IPS DF 19.7 (cell line): ENCODE results near the gene ALKBH6.
"Not testable (repeated sequence)": the region's sequence is repeated elsewhere in the genome, so short reads cannot be mapped to it uniquely, and the experiment has no call there.

Experiments
- DNase-seq: peaks from one replicate; pipeline ENCODE4 v3.0.0-alpha.2; 2013; ENCODE audit warnings: low read depth, low spot score

ALKBH6 gene

DNA sequence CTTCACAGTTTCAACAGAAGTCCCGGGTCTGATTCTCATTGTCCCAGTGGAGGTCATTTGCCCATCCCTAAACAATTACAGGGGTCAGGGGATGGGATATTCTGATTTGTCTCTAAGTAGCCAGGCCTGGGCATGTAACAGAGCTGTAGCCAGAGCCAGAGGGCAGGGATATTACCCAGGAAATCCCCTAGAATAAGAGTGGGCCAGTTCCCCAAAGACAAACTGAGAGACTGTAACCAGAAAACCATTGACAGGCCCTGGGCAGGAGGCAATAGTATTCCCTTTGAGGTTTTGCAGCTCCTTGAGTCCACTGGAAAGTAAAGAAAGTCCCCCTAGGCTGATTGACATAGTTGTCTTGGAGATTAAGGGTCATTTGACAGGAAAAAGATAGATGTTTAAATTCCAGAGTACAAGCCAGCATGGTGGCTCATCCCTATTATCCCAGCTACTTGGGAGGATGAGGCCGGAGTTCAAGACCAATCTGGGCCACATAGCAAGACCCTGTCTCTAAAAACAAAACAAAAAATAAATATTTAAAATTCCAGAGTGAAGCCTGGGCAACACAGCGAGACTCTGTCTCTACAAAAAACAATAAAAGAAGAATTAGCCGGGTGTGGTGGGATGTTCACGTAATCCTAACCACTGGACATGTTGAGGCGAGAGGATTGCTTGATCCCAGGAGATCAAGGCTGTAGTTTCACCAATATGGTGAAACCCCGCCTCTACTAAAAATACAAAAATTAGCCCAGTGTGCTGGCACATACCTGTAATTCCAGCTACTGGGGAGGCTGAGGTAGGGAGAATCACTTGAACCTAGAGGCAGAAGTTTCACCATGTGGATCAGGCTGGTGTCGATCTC is 20.9 kb downstream of the ALKBH6 start:
- no peak for DNase-seq

DNA sequence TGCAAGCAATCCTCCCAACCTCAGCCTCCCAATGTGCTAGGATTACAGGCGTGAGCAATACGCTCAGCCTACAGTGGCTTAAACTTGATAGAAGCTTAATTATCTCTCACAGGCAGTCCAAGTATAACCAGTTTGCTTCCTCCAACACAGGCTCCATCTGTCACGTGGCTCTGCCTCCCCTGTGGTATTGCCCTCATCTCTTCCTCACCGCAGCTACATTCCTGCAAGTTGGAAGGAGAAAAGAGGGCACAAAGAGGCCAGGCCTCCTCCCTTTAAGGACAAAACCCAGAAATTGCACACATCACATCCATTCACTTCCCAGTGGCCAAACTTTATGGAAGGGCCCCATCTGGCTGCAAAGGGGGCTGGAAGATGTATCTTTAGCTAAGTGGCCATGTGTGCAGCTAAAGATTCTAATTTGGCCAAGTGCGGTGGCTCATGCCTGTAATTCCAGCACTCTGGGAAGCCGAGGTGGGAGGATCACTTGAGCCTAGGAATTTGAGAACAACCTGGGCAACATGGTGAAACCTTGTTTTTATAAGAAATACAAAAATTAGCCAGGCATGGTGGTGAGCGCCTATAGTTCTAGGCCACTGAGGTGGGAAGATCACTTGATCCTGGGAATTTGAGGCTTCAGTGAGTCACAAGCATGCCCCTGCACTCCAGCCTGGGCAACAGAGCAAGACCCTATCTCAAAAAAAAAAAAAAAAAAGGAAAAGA is 22.1 kb downstream of the ALKBH6 start:
- no peak for DNase-seq

DNA sequence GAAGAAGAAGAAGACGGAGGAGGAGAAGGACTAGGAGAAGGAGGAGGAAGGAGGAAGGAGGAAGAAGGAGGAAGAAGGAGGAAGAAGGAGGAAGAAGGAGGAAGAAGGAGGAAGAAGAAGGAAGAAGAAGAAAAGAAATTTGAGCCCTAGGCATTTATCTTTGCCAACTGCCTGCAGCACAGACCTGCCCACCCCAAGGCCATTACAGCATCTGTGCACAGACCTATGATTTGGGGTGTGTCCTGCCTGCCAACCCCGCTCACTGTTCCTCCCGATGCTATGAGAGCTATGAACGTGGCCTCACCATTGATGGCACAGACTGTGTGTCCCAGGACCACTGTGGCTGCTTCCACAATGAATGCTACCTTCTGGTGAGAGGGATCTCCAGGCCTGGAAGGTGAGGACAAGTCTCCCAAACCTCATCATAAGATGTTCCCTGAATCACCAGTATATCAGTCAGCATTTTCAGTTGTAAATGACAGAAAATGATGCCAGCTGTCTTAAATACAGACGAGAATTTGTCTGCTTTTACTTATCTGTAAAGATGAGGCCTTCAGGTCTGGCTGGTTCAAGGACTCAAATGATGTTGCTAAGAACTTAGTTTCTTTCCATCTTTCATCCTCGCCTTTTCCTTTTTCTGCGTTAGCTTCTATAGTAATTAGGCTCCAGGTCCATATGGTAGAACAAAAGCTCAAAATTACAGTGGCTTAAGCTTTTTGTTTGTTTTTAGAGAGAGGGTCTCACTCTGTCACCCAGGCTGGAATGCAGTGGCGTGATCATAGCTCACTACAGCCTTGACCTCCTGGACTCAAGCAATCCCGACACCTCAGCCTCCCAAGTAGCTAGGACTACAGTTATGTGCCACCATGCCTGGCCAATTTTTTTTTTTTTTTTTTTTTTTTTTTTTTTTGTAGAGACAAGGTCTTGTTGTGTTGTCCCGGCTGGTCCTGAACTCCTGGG is 23.0 kb downstream of the ALKBH6 start:
- no peak for DNase-seq

DNA sequence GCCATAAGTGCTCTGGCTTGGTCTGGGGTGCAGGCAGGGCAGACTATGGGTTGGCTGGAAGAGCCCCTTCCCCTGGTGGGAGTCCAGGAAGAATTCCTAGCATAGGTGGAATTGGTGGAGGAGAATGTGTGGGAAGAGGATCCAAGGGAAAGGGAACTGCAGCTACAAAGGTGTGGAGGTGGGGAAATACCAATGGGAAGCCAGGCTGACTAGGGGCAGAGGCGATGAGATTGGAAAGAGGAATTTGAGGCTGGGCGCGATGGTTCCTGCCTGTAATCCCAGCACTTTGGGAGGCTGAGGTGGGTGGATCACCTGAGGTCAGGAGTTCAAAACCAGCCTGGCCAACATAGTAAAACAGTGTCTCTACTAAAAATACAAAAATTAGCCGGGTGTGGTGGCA is 23.9 kb downstream of the ALKBH6 start:
- no peak for DNase-seq

DNA sequence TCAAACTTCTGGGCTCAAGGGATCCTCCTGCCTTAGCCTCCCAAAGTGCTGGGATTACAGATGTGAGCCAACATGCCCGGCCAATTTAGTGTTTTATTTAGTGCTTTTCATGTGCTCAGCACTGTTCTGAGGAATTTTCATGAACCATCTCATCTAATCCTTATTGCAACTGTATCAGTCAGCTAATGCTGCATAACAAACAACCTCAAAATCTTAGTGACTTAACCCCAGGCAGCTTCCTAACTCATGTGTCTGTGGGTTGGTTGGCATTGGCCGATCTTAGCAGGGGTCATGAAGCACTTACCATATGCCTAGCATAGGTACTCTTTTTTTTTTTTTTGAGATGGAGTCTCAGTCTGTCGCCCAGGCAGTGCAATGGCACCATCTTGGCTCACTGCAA is 25.2 kb downstream of the ALKBH6 start:
- DNase-seq: no peak

DNA sequence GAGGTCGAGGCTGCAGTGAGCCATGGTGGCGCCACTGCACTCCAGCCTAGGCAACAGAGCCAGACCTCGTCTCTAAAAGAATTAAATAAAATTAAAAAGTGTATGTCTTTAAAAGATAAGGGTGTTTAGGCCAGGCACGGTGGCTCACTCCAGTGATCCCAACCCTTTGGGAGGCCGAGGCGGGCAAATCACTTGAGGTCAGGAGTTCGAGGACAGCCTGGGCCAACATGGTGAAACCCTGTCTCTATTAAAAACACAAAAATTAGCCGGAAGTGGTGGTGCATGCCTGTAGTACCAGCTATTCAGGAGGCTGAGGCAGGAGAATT is 26.5 kb downstream of the ALKBH6 start:
- DNase-seq: no peak

DNA sequence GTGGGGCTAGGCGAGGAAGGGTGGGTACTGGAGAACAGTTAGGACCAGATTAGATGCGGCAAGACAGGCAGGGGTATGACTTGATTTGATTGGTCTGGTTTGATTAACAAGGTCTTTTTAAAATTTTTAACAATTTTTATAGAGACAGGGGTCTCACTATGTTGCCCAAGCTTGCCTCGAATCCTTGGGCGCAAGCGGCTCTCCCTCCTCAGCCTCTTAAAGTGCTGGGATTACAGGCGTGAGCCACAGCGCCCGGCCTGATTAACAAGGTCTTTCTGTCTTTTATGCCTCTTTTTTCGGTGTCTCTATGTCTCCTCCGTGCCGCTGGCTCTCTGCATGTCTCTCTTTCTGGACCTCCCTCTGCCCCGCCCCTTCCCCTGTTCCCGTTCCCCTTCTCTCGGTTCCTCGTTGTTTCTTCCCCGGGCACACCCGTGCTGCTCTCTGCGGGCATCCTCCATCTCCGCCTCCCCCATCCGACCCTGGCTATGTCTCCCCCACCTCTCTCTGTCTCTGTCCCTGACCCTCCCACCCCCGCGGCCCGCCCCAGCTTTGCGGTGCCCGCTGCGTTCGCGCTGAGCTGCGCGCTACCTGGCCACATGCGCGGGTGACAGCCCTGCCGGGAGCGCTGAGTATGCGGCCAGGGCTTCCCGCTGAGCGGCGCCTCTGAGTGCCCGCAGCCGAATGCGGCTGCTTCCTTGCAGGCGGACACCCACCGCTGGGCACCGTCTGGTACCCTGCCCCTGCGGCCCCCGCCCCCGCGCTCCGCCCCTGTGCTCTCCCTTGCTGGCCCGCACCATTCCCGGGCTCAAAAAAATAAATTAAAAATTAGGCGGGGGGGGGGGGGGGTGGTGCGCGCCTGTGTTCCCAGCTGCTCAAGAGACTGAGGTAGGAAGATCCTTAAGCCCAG is 27.1 kb downstream of the ALKBH6 start:
- no peak for DNase-seq

DNA sequence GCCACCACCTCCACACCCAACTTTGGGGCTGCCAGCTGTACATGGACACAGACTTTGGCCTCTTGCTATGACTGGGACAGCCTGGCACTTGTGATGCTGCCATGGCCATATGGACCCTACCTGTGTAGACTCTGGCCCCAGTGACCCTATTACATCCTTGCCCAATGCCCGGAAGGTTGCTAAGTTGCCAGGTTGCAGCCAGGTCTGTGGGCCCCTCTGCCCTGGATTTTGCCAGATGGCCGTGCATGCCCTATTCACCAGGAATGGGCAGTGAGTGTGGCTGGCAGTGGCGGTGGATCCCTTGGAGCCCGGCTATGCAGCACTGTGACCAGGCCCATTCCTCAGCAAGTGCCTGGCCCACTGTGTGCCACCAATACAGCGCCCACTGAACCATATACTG is 27.9 kb downstream of the ALKBH6 start:
- DNase-seq: no peak

DNA sequence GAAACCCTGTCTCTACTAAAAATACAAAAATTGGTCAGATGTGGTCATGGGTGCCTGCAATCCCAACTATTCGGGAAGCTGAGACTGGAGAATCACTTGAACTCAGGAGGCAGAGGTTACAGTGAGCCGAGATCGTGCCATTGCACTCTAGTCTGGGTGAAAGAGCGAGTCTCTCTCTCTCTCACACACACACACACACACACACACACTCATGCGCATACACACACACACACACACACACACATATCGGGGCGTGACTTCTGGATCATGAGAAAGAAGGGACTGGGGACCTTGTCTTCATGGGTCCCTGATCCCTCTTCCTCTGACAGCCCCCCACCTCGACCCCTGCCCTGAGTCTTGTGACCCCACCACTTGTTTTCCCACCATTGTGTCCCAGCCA is 30.8 kb downstream of the ALKBH6 start:
- no peak for DNase-seq

DNA sequence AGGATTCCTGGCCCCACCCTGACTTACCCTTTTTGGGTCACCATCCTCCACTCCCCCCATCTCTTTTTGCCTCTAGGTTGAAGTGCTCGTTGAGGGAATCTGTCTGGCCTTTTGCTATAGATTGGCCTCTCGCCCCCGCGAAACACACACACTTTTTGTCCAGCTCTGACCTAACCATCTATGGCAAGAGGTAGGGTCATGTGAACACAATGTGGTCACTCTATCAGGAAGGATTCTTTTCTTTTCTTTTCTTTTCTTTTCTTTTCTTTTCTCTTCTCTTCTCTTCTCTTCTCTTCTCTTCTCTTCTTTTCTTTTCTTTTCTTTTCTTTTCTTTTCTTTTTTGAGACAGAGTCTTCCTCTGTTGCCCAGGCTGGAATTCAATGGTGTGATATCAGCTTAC is 33.0 kb downstream of the ALKBH6 start:
- DNase-seq: not testable (repeated sequence)

DNA sequence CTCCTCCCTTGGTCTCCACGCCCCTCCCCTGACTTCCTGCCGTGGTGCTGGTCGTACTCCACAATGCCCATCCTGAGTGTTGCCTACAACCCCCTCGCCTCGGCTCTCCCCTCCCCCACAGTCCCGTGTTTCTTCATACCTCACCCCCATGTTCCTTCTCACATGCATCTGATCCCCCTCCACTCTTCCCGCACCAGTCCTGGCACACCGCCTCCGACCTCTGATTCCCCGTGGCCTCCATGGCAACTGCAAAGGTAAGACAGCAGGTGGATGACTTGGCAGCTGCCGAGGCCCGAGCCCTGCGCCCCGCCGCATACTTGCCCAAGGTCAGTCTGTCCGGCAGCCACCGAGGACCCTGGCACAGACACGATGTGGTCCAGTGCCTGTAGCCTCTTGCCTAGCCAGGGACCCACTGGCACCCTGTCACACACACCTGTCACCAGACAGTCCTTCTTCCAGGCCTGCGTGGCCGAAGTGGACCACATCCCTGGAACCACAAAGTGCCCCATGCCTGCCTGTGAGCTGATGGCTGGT is 35.1 kb downstream of the ALKBH6 start:
- DNase-seq: no peak

DNA sequence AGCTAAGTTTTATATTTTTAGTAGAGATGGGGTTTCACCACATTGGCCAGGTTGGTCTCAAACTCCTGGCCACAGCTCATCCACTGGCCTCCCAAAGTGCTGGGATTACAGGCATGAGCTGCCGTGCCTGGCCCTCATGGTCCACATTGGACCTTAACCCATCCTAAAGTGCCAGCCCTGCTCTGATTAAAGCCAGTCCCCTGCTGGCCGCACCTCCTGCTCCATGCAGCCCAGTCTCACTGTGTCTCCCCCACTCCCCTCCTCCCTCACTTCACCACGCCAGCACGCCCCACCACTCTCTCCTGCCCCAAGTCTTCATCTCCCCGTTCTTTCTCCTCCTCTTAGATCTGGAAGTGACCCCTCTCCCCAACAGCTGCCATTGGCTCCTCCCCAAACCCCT is 35.7 kb downstream of the ALKBH6 start:
- no peak for DNase-seq

DNA sequence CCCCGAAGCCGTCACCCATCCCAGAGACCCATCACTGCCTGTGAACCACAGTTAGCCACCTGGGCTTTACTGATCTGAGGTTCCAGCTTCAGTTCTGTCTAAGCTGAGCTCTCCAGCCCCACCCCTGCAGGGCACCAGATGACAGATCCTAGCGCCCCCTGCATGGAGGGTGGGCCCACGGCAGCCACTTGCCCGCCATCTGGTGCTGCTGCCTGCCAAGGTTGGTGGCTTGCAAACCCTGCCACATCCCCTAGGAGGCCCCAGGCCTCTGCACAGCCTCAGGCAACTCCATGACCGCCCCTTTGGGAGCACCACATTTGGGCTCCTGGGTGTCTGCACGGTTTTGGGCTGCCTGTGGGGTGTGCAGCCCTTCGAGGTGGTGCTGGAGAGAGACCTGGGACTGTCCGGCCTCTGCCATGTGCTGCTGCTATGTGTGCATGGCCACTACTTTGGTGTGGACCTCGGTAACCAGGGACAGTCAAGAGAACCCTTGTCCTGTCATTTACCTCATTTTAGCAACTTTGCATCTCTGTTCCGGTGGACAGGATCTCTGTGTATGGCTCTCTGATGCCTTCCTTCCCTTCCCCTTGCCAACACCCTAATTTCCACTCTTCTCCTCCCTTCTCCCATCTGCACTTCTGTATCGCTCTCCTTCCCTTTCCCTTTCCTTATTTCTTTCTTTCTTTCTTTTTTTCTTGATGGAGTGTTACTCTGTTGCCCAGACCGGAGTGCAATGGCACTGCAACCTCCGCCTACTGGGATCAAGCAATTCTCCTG is 36.4 kb downstream of the ALKBH6 start:
- DNase-seq: no peak

DNA sequence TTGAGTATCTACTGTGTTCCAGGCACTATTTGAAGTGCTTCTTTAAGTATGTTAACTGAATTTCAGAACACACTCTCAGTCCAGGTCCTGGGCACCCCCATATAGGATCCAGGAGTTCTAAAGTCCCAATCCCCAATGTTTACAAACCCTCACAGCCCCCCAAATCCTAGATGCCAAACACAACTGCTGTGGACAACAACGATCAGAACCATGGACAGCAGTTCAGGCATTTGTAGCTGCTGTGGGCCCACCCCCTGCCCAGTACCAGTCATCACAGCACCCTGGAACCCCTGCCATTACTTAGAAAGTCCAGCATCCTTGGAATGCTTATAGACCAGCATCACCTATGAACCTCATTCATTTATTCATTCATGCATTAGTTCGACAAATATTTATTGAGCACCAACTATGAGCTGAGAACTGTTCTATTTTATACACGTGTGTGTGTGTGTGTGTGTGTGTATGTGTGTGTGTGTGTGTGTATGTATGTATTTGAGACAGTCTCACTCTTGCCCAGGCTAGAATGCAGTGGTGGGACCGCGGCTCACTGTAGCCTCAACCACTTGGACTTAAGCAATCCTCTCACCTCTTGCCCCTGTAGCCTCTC is 38.3 kb downstream of the ALKBH6 start:
- DNase-seq: no peak

DNA sequence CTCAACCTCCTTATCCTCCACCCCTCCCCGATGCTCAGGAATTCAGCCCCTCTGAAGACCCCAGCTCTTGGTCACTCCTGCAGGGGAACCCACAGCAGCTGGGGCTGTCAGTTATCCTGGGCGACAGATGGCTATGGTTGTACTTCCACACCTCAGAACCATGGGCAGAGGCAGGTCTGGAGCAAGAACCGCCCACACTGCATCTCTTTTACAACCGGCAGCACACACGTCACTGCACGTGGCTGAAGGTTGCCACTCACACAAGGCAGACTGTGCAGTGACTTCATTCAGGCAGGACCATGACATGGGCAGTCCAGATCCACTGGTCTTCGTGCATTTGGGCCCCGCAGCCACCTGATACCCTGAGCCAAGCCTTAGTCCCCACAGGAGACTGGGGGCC is 40.5 kb downstream of the ALKBH6 start:
- no peak for DNase-seq

DNA sequence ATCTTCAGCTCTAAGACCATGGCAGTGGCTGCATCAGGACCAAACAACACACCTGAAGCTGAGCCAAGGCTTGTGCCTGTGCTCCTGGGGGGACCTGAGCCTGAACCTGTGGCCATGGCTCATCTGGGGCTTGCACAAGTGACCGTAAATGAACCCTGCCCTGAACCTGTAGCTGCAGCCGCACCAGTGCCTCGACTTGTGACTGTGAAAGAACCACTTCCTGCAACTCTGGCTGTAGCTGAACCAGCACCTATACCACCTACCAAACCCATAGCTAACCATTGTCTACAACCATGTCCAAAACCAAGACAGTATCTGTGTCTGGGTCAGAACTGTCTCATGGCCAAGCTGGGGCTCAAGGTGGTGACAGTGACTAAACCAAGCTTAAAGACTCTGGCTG is 47.2 kb downstream of the ALKBH6 start:
- no peak for DNase-seq

DNA sequence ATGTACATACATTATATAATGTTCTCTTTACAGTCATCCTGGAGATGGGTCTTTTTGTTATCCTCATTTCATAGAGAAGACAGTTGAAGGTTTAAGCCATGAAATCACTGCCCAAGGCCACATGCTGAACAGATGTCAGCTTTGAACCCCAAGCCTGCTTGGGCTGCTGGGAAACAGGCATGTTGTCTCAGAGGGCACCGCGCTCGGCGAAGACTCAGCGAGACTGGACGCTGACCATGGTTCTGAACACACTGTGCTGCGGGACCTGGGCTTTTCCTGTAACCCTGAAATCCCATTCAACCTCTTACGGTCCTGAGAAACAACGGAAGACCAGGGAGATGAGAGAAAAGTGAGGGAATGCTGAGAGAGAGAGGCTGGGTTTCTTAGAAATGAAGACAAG is 50.5 kb downstream of the ALKBH6 start:
- no peak for DNase-seq

DNA sequence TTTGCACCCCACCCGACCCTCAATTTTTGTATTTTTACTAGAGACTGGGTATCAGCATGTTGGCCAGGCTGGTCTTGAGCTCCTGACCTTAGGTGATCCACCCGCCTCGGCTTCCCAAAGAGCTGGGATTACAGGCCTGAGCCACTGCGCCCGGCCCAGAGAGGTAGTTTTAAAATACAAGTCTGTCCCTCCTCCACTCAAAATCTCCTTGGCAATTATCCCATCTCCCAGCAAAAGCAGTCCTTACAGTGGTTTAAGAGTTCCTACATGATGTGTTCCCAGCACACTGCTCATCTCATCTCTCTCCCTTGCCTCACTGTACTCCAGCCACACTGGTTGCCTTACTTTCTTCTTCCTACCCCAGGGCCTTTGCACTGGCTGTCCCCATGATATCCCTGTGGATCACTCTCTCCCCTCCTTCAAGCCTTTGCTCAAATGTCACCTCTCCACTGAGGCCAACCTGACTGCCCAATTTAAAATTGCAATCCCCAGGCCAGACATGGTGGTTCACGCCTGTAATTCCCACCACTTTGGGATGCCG is 53.5 kb downstream of the ALKBH6 start:
- no peak for DNase-seq

DNA sequence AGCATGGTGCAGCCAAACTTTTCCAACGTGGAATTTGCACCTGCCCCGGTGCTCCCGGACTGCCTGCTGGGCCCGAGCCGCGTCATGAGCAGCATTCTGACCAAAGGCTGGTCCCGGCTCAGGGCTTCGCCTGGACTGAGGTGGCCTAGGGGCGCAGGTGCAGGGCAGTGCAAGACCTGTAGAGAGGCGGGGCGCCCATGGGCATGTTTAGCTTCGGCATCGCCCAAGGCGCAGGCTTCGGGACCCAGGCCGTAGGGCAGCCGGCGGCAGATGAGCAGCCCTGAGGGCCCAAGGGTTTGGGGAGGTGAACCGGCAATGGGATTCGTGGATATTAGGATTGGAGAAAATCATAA is 54.1 kb downstream of the ALKBH6 start:
- DNase-seq: no peak
